Body of pancreas (tissue), 4 donors: ENCODE data around the gene NDRG3.

Experiments used
- POLR2A ChIP-seq, 3 donors: fragments of 450-650 bp; IDR thresholded peaks; one replicate each; pipeline ENCODE4 v1.6.1; 2016; ENCODE audit warnings: antibody characterized with exemption in 3 of 3, mild to moderate bottlenecking in 2 of 3
- TF ChIP-seq, protein P1 (sequence below), 7 experiments: fragments of 450-650 bp in 4 of 7; fragments of 200-600 bp in 3 of 7; sonication (generic) in 3 of 7; IDR thresholded peaks; one replicate each; pipeline ENCODE4 v1.5.1; 2016 to 2019; ENCODE audit warnings: antibody characterized with exemption in 7 of 7

DNA sequence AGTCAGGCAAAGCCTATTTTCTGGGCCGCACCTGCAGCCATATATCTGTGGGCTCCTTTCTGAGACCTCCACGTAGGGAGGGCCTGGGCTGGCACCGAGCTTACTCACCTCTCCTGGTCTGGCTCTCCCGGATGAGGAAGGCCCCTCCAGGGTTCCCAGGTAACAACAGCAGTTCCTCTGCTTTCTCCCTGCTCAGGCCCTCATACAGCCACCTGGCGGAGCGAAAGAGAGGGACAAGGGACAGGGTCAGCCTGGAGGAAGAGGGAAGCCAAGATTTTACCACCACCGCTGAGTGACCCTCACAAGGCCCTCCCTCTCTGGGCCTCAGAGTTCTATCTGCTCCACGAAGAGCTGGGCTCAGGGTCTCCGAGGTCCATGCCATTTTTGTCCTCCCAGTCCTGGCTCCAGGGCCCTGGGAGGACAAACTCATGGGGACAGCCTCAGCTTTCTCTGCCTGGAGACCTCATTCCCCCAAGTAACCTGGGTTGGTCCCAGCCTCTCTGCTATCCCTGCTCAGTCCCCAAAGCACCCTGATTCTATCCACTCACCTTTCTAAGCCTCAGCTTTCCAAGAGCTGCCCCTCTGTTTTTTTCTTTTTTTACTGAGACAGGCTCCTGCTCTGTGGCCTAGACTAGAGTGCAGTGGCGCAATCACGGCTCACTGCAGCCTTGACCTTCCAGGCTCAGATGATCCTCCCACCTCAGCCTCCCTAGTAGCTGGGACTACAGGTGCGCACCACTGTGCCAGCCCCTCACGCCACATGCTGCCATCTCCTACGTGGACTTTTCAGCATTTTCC is 113.2 kb downstream of the NDRG3 start:
- TF ChIP-seq, protein P1, sequence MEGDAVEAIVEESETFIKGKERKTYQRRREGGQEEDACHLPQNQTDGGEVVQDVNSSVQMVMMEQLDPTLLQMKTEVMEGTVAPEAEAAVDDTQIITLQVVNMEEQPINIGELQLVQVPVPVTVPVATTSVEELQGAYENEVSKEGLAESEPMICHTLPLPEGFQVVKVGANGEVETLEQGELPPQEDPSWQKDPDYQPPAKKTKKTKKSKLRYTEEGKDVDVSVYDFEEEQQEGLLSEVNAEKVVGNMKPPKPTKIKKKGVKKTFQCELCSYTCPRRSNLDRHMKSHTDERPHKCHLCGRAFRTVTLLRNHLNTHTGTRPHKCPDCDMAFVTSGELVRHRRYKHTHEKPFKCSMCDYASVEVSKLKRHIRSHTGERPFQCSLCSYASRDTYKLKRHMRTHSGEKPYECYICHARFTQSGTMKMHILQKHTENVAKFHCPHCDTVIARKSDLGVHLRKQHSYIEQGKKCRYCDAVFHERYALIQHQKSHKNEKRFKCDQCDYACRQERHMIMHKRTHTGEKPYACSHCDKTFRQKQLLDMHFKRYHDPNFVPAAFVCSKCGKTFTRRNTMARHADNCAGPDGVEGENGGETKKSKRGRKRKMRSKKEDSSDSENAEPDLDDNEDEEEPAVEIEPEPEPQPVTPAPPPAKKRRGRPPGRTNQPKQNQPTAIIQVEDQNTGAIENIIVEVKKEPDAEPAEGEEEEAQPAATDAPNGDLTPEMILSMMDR (IDR thresholded peaks at IDR 0.05), result no peak
- no peak for TF ChIP-seq POLR2A (IDR thresholded peaks at IDR 0.05)
